ENCODE measurements around the gene SESN1. TPM values are rescaled to one million over a fixed set of nuclear protein-coding genes. Genes with fewer than 3 reads are reported as not detected.

Gene SESN1
- polyA plus RNA-seq, 1 experiment: 9.1 TPM

DNA sequence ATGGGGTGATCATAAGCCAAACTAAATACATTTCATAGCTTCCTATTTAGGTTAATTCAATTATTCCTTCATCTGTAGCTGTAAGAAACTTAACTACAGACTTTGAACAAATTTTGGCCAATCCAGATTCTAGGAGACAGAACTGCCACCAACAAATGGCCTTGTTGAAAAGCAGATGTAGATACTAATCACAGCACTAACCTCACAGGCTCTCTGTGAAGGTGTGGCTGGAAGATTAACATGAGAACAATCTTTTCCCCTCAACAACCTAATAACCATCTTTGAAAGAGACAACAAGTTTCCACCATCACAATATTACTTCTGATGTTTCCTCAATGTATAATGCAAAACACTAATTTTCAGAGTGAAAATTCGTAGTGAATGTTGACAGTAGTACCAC lies 87.8 kb downstream of the SESN1 start:
- no peak for TF ChIP-seq CTCF (IDR thresholded peaks at IDR 0.05; ENCODE audit: insufficient read depth, low read depth, low read length)
- Histone ChIP-seq H3K27me3 (ENCODE audit: control insufficient read depth, insufficient read depth, low read length) (no peaks in the 10 kb centered on the region), H3K36me3 (ENCODE audit: control insufficient read depth, insufficient read depth, low read length) (no peaks in the 10 kb centered on the region), H3K4me3 (ENCODE audit: low read depth, low read length) (no peak overlapping the region)
- ChIA-PET POLR2A (interaction anchor here (0.5 kb wide), 1 partner anchor 84 kb away, joined by 5 read pairs; no protein-coding TSS in a partner anchor), CTCF (no interaction called here)
- no peak for DNase-seq (ENCODE audit: low read depth)

- CTCF ChIA-PET: no interaction called here
- POLR2A ChIA-PET: no interaction called here
- TF ChIP-seq CTCF (IDR thresholded peaks at IDR 0.05; ENCODE audit: insufficient read depth, low read depth, low read length): no peak
- Histone ChIP-seq H3K27me3 (ENCODE audit: control insufficient read depth, insufficient read depth, low read length) (no peaks in the 10 kb centered on the region), H3K4me3 (ENCODE audit: low read depth, low read length) (no peak overlapping the region), H3K36me3 (ENCODE audit: control insufficient read depth, insufficient read depth, low read length) (no peaks in the 10 kb centered on the region)
- no peak for DNase-seq (ENCODE audit: low read depth)
Observed at GRCh38 chr6:109002882-109003281, 91.8 kb downstream of the SESN1 start.

- Histone ChIP-seq H3K4me3 (ENCODE audit: low read depth, low read length) (no peak overlapping the region), H3K36me3 (ENCODE audit: control insufficient read depth, insufficient read depth, low read length) (no peaks in the 10 kb centered on the region), H3K27me3 (ENCODE audit: control insufficient read depth, insufficient read depth, low read length) (no peaks in the 10 kb centered on the region)
- no peak for TF ChIP-seq CTCF (IDR thresholded peaks at IDR 0.05; ENCODE audit: insufficient read depth, low read depth, low read length)
- POLR2A ChIA-PET: interaction anchor here (0.6 kb wide), 1 partner anchor 16 kb away, joined by 3 read pairs; no protein-coding TSS in a partner anchor
- CTCF ChIA-PET: interaction anchor here (1.0 kb wide), 1 partner anchor 13 kb away, joined by 4 read pairs; no protein-coding TSS in a partner anchor
- no peak for DNase-seq (ENCODE audit: low read depth)
Observed at GRCh38 chr6:109002051-109002697, 92.5 kb downstream of the SESN1 start.

DNA sequence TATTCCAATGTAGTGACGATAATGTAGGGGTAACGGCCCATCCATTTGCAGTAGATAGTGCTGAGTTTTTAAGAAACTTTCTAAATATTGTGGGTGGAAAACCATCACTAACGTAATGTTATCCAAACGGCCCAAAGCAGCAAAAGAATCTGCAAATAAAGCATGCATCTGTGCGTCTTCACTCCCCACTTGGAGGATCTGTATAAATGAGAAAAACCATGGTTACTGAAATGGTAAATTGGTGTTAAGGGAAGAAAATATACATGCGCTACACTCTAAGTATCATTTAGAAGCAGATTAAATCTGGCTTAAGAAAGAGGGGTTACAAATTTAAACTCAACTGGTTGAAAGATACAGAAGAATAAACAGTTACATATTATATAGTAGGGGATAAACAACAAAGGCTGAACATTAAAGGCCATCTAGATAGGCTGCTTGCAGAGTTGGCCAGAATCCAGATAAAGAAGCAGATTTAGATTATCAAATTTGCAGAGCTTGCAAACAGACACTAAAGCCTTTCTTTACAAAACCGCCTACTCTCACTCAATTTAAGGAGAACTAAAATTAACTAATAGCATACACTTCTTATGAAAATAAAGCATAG lies 93.3 kb downstream of the SESN1 start:
- H3K36me3 ChIP-seq (ENCODE audit: control insufficient read depth, insufficient read depth, low read length): no peaks in the 10 kb centered on the region
- ChIA-PET POLR2A (no interaction called here), CTCF (interaction anchor here (1.0 kb wide), 1 partner anchor 13 kb away, joined by 4 read pairs; no protein-coding TSS in a partner anchor)

More for the DNA sequence above, 93.3 kb downstream of the SESN1 start:
- DNase-seq (ENCODE audit: low read depth): no peak
- H3K27me3 ChIP-seq (ENCODE audit: control insufficient read depth, insufficient read depth, low read length): no peaks in the 10 kb centered on the region
- no peak for TF ChIP-seq CTCF (IDR thresholded peaks at IDR 0.05; ENCODE audit: insufficient read depth, low read depth, low read length)
- H3K4me3 ChIP-seq (ENCODE audit: low read depth, low read length): no peak overlapping the region
